DND-41 (cell line): ENCODE results near the gene ANKRD53.

Experiments
- EZH2 ChIP-seq: IDR thresholded peaks from 3 replicates; pipeline ENCODE4 v1.6.1; 2012; ENCODE audit warnings: borderline replicate concordance, low read depth, mild to moderate bottlenecking, moderate library complexity, low read length, inconsistent platforms; ENCODE audit not compliant: severe bottlenecking
- TF ChIP-seq, protein P1 (sequence below): IDR thresholded peaks from 2 replicates; pipeline ENCODE4 v1.5.1; 2012; ENCODE audit warnings: borderline replicate concordance, low read length, moderate library complexity, mild to moderate bottlenecking; ENCODE audit not compliant: poor library complexity, severe bottlenecking; ENCODE audit errors: extremely low read depth

DNA sequence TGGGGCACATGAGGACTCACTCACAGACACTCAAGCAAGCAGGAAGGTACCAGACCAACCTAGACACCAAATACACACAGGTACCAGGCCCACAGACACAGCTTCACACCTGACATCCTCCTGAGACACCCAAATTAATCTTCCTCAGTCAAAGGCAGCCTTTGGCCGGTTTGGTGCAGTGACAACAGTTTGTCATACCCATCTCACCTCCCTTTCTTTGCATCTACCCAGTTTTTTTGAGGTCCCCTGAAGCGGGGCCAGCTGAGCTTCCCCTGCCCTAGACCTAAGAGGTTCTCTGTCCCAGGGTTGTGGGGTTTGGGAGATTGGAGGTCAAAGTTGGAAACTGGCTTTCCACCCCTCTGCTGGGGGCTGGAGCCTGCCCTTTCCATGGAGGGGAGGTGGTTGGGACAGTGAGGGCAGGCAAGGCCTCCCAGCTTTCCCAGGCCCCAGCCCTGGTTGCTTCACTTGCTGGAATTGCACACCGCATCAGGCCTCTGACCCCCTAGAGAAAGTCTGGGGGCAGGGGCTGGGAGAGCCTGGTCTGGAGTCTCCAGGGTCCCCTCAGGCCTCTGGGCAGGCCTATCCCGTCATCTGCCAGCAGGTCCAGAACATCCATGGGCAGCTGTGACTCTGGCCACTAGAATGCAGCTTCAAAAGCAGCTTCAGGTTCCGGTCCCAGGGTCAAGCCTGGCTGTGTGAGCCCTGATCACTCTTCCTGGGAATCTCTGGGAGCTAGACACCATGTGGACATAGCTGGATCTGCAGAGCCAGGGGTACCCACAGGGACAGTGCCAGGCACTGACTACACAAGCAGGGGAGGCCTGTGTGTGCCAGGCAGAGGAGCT is 28.7 kb downstream of the ANKRD53 start:
- TF ChIP-seq, protein P1, sequence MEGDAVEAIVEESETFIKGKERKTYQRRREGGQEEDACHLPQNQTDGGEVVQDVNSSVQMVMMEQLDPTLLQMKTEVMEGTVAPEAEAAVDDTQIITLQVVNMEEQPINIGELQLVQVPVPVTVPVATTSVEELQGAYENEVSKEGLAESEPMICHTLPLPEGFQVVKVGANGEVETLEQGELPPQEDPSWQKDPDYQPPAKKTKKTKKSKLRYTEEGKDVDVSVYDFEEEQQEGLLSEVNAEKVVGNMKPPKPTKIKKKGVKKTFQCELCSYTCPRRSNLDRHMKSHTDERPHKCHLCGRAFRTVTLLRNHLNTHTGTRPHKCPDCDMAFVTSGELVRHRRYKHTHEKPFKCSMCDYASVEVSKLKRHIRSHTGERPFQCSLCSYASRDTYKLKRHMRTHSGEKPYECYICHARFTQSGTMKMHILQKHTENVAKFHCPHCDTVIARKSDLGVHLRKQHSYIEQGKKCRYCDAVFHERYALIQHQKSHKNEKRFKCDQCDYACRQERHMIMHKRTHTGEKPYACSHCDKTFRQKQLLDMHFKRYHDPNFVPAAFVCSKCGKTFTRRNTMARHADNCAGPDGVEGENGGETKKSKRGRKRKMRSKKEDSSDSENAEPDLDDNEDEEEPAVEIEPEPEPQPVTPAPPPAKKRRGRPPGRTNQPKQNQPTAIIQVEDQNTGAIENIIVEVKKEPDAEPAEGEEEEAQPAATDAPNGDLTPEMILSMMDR, result no peak
- no peak for TF ChIP-seq EZH2
